SK-N-MC (cell line): Measurements from ENCODE around the gene MYO1F.

Experiments used
- DNase-seq: peaks from one replicate; pipeline ENCODE4 v3.0.0-alpha.2; 2011; ENCODE audit warnings: low read depth, low spot score
- H3K27ac ChIP-seq: fragments of 200-600 bp; sonication (generic); 2 replicates; pipeline ENCODE4 v1.5.1; 2016; ENCODE audit warnings: mixed run types
- H3K36me3 ChIP-seq: fragments of 200-600 bp; sonication (generic); 2 replicates; pipeline ENCODE4 v1.6.1; 2017; ENCODE audit warnings: antibody characterized with exemption, low read length, mixed read lengths; ENCODE audit not compliant: insufficient read depth
- H3K4me3 ChIP-seq: fragments of 200-600 bp; sonication (generic); 2 replicates; pipeline ENCODE4 v1.5.1; 2016
- H3K9ac ChIP-seq: fragments of 200-600 bp; sonication (generic); 2 replicates; pipeline ENCODE4 v1.8.0; 2017; ENCODE audit warnings: mixed run types, mixed read lengths; ENCODE audit not compliant: insufficient read length
- H3K9me3 ChIP-seq: fragments of 200-600 bp; sonication (generic); 2 replicates; pipeline ENCODE4 v1.6.1; 2017; ENCODE audit warnings: low read depth, mild to moderate bottlenecking, antibody characterized with exemption, low read length, moderate library complexity, mixed read lengths
- EZH2 ChIP-seq: fragments of 200-600 bp; sonication (generic); IDR thresholded peaks from one replicate; pipeline ENCODE4 v1.6.1; 2017; ENCODE audit warnings: antibody characterized with exemption
- FOXP2 ChIP-seq: optimal IDR thresholded peaks from 2 replicates; pipeline ENCODE3; 2011; ENCODE audit warnings: mild to moderate bottlenecking, moderate library complexity; ENCODE audit not compliant: insufficient read depth; ENCODE audit errors: extremely low read length, control extremely low read depth
- POLR2AphosphoS5 ChIP-seq: IDR thresholded peaks from 2 replicates; pipeline ENCODE4 v1.6.1; 2012; ENCODE audit warnings: mild to moderate bottlenecking, low read depth, low read length, borderline replicate concordance

Gene MYO1F

DNA sequence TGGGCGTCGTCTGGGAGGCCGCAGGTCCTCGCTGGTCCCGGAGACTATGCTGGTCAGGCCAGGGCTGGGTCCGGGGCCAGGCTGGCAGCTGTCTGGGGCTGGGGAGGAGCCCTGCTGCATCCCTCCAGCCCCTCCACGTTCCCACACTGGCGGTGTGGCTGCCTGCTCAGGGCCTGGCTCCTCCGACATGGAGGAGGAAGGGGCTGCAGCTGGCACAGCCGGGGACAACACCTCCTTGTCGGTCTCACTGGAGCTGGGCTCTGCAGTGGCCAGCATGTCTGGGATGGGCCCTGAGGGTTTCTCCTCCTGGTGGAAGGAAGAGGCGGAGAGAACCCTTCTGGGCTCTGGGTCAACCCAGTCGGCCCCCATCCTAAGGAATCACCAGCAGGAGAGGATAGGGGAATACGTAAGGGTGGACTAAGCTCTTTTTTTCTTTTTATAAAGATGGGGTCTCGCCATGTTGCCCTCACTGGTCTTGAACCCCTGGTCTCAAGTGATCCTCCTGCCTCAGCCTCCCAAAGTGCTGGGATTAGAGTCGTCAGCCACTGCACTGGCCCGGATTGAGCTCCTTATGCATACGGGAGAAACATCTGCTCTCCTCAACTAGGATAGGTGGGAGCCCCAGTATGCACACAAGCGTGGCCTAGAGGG, 64.1 kb downstream of the MYO1F start:
- peaks cover 4% of the 10 kb centered on the region; the same call in 1 of the 2 replicates for H3K36me3 ChIP-seq
- peak overlapping the region; percentile 98 for H3K9ac ChIP-seq
- DNase-seq: no peak
- H3K4me3 ChIP-seq: peak overlapping the region; percentile 95
- TF ChIP-seq POLR2AphosphoS5: no peak
- no peak for TF ChIP-seq EZH2
- TF ChIP-seq FOXP2: no peak
- H3K27ac ChIP-seq: peak overlapping the region; percentile 98
- H3K9me3 ChIP-seq: no peaks in the 10 kb centered on the region

DNA sequence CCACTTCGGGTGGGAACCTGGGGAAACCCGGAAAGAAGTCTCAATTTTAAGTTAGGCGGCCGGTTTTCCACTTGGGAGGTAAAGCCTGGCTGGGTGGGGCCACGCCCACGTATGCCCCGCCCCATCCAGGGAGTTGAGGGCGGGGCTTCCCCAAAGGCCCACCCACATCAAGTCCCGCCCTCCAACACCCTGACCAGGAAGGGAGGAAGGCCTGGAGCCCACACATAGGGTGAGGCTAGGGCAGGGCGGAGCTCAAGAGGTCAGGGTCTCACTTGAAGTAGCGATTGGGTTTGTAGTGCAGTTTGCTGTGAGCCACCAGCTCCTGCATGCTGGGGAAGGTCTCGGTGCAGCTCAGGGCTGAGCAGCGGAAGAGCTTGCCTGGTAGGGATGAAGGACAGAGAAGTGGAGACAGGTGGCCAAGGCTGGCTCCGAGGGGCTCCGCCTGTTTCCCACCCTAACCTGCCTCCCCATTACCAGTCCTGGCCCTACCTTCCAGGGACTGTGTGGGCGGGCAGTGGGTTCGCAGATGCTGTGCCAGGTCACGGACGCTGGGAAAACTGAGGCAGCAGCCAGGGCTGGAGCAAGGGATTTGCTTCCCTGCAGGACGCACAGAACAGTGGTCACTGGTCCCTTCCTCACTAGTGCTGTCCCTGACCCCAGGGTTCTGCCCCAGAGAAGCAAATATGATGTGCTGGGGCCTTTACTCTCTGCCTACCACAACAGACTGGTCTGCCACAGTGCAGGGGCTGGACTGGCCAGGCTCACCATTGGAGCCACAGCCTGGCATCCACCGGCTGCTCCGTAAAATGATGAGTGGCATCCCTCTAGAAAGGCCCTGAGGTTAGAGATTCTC, 64.9 kb downstream of the MYO1F start:
- TF ChIP-seq EZH2 (no peak), POLR2AphosphoS5 (no peak), FOXP2 (no peak)
- H3K4me3 ChIP-seq: peak overlapping the region; percentile 95
- peaks cover 4% of the 10 kb centered on the region; the same call in 1 of the 2 replicates for H3K36me3 ChIP-seq
- H3K9ac ChIP-seq: no peak overlapping the region
- no peaks in the 10 kb centered on the region for H3K9me3 ChIP-seq
- DNase-seq: no peak
- peak overlapping the region; percentile 98 for H3K27ac ChIP-seq

GRCh38 chr19:8511573-8512101, 65.6 kb downstream of the MYO1F start:
- Histone ChIP-seq H3K36me3 (peaks cover 4% of the 10 kb centered on the region; the same call in 1 of the 2 replicates), H3K4me3 (no peak overlapping the region), H3K9ac (no peak overlapping the region), H3K27ac (no peak overlapping the region), H3K9me3 (no peaks in the 10 kb centered on the region)
- DNase-seq: no peak
- TF ChIP-seq EZH2 (no peak), POLR2AphosphoS5 (no peak), FOXP2 (no peak)

- Histone ChIP-seq H3K9me3 (no peaks in the 10 kb centered on the region), H3K27ac (no peak overlapping the region), H3K4me3 (no peak overlapping the region), H3K36me3 (peaks cover 4% of the 10 kb centered on the region; the same call in 1 of the 2 replicates), H3K9ac (no peak overlapping the region)
- TF ChIP-seq EZH2: no peak
- no peak for TF ChIP-seq FOXP2
- DNase-seq: no peak
Measured at GRCh38 chr19:8510589-8511115, 66.6 kb downstream of the MYO1F start.

DNA sequence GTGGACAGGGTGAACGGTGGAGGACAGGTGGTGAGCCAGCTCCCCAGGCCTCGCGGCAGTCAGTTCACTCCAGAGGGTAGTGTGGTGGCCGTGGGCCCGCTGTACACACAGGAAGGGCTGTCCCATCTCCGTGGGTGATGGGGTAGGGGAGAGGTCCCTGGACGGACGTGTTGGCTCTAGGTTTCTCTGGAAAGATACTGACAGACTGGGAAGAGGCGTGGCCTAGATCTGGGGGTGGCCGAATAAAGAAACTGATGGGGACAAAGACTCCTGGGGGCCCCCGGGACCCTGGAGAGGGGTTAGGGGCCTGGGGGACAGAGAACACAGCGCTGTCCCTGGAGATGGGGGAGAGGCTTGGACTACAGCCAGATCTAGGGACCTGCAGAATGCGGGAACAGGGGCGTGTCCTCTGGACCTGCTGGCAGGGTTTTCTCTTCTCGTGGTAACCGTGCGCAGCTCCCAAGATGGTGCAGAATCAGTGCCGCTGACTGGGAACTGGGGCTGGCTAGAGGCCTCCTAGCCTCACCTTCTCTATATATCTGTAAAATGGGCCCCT, 70.8 kb downstream of the MYO1F start:
- Histone ChIP-seq H3K9ac (peak overlapping the region; percentile 81), H3K9me3 (no peaks in the 10 kb centered on the region), H3K27ac (peak overlapping the region; percentile 74), H3K36me3 (peaks cover 4% of the 10 kb centered on the region; the same call in 1 of the 2 replicates), H3K4me3 (peak overlapping the region; percentile 84)
- DNase-seq: no peak
- TF ChIP-seq POLR2AphosphoS5 (0 out of 2 replicates have a peak, but pooled peaks have one; percentile 6), EZH2 (no peak), FOXP2 (no peak)

DNA sequence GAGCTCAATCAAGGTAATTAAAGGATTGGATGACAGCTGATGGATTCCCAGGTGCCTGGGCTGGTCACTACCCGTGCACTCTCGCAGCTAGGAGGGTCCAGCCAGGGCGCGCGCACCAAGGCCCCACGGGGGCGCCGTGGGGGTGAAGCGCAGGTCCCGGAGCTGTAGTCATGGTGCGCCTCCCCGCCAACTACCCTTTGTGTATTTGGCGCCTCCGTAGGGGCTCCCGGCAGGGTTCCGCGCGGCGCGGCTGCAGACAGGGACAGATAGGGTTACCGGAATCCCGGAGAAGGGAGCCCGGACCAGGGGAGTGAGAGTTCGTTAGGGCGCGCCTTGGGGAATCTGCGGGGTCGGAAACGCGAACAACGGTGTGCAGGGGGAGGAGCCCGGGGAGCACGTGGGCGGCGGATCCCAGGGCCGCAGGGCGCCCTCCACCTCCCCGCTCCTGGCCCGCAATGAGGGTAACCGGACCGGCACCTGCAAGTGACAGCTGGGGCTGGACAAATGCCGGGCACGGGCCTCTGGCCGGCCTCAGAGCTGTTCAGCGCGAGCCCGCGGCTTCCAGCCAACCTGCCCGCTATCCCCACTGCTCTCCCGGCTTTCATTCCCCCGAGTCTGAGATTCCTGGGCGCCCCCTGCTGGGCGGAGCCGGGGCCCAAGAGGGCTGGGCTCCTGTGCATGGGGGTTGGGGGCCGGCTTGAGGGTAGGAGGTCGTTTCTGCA, 71.4 kb downstream of the MYO1F start:
- Histone ChIP-seq H3K4me3 (peak overlapping the region; percentile 84), H3K36me3 (no peaks in the 10 kb centered on the region; the same call in 1 of the 2 replicates), H3K9ac (peak overlapping the region; percentile 81), H3K9me3 (no peaks in the 10 kb centered on the region), H3K27ac (peak overlapping the region; percentile 74)
- no peak for DNase-seq
- TF ChIP-seq EZH2 (no peak), POLR2AphosphoS5 (peak; percentile 54; the same call in 1 of the 2 replicates), FOXP2 (peak; percentile 60)

DNA sequence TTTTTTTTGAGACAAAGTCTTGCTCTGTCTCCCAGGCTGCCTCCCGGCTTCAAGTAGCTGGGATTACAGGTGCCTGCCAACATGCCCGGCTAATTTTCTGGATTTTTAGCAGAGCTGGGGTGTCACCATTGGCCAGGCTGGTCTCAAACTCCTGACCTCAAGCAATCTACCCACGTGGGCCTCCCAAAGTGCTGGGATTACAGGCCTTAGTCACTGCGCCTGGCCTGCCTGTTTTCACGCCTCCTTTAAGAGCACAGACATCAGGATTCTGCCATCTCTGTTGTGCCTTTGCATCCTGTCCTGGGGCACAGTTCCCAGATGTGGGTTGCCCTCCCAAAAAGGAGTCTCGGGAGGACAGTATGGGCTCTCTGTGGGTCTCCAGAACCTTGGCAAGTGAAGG, 72.3 kb downstream of the MYO1F start:
- no peaks in the 10 kb centered on the region for H3K36me3 ChIP-seq
- H3K9me3 ChIP-seq: no peaks in the 10 kb centered on the region
- TF ChIP-seq FOXP2: no peak
- no peak for TF ChIP-seq EZH2
- no peak for TF ChIP-seq POLR2AphosphoS5
- DNase-seq: no peak
- no peak overlapping the region for H3K4me3 ChIP-seq
- no peak overlapping the region for H3K9ac ChIP-seq
- H3K27ac ChIP-seq: peak overlapping the region; percentile 53
